GM18502 (cell line): ENCODE measurements around the gene WLS.

Source experiments
- ATAC-seq: cut with Tn5 transposase; IDR thresholded peaks from one replicate; pipeline ENCODE4 v1.9.1; 2021; ENCODE audit warnings: mild to moderate bottlenecking; ENCODE audit not compliant: unreplicated experiment, poor library complexity

The WLS gene

DNA sequence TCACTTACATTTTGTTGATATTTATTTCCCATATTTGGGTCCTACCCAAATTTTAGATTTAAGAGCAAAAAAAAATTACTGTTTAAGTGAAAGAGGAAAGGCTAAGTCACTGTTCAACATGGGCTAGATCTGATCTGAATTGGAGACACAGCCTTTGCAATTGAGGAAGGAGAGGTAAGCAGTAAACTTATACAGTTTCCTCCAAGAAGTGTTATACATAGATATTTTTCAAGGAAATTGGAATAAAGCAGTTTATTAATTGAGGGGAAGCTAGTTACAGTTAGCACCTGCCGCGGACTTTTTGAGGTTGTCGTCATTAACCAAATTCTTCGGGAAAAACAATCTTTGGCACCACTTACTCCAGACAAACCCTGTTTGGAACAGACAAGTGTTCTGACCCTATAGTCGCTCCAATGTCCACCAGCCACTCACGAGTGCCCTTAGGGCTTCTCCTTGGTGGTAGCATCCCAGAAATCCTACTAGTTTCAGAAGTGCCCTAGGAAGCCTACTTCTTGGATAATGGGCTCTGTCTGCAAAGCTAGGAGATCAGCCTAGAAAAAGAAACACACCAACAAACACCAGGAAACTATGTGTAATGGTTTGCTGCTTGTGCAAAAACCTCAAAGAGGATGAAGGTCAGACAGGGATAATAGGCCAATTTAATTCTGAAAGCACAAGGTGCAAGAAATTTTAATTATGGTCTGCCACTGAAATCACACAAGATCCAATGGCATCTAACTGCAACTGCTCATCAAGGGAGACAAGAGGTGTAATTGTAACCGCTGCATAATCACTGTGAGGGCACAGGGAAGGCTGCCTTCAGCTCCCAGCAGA is 2.5 kb downstream of the WLS start:
- no peak for ATAC-seq

DNA sequence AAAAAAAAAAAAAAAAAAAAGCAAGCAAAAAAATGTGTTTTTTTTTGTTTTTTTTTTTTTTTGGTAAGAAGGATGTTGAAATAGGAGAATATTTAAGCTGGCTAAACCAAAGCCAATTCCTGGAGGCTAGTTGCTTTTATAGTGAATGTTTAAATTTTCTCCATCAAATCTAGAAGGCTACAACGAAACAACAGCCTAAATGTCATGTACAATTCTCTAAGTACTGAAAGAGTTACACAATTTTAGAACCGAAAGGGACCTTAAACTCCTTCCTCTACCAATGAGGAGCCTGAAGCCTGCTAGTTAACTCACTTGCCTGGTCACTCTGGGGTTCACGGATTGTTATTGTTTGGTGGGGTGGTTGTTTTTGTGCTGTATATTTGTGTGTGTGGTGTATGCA is 3.5 kb downstream of the WLS start:
- ATAC-seq, result no peak

DNA sequence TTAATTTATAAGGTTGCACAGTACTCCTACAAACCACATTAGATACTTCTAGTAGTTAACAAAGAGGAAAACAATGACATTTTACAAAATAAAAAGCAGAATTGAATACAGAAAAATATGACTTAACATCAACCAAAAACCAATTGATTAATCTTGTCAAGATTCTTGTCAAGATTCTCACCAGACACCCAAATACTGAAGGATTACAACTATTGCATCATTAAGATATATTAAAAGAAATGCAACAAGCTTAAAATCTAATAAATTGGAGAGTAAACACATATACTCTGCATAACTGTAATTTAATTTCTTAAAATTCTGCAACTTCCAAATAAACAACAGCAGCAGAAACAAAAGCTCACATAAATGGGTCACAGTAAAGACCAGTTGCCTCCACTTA is 4.7 kb downstream of the WLS start:
- ATAC-seq, result no peak

DNA sequence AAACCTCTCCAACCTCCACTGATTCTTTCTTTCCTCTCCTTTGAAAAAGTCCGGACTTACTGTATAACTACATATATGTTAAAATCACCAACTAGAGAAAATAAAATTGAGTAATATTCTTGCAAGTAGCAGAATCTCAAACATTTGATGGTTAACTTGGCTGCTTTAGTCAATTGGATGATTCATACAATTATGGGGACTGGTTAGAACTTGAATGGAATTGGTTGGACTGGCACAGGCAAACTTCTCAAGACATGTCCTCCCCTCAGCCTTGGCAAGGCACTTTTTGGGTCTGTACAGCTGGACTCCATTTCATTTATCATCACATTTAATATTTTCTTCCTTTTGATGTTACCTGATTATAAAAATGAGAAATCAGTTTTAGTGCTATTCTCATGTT is 6.5 kb downstream of the WLS start:
- ATAC-seq, result no peak

DNA sequence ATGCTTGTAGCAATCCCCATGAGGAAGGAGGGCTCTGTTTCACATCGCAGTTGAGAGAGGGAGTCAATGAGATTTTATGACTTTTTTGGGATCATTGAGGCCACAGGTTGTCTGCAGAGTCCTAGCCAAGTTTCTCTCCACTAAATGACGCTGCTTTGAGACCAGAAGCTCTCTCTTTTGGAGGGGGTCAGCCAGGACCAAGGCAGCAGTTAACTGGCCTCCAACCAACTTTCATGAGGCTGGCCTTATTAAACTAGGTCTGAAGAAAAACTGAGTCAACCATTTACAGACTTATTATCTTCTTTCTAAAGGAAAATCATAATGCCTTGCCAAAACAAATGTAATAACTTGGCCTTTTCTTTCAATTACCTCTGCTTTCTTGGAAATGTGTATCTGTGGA is 8.6 kb downstream of the WLS start:
- ATAC-seq, result no peak

DNA sequence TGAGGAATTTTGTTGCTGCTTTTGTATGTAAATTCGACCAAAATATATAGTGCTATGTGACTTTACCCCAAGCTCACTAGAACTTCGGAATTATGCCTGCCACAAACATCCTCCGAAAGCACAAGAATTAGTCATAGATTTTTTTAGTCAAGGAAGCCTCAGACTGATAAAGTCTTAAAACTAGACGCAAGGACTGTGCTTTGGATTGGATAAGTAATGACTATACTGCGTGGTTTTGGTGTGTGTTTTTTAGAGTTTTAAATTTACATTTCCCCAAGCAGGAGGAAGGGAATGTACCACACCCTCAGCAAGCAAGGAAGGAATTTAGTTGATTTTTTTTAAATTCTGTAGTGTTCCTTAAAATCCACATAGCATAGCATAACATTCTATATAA is 10.3 kb downstream of the WLS start:
- no peak for ATAC-seq

DNA sequence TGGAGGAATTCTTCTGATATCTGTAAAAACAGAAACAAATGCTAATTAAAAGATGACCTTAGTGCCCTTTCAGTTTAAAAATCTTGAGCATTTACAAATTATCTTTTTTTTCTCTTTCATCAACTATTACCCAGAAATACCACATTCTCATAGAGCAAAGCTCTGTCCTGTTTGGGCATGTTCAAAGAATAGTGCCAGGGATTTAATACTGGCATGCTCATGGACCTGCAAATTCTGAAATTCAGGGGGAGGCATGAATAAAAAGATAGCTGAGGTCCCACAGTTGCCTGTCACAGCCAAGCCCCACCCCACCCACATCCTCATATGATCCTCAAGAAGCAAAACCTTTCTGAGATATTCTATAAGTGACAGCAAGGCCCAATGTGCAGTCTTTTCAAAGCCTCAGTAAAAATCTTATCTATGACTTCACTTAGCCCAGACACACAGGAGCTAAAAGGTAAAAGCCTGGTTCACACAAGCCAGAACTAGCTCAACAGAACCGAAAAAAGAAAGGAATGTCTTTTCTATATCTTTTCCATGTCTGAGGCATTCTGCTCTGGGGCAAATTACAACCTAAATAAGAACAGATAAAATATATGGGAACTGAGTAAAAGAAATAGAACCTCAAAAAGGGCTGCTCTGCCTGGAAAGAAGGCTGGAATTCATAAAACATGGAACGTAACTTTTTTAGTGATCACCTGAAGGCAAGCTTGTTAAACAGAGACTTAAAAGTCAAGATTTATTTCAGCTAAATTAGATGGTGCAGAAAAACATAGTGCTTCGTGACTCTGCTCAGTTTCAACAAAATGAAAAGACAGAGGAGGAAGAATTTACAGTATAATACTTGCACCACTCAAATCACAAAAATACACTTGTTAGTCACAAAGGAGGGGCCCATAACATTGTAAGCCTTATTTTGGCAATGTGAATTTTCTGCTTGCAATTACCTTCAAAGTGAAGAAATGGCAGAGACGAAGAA is 11.0 kb downstream of the WLS start:
- ATAC-seq, result no peak

DNA sequence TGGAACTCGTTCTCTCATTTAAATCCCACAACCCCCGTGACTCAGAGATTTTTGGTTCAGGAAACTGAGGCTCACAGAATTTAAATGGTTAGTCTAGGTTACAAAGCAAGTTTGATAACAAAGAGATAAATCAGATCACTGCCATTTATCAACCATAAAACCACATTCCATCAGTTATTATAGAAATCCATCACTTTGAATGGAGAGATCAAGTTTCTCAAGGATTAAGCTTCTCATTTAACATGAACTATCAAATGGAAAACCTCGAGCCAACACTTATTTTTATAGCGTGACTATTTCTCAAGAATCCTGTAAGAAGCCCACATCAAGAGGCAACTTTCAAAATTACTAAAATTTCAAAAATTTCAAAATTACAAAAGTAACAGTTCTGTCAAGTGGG is 11.9 kb downstream of the WLS start:
- ATAC-seq, result no peak

DNA sequence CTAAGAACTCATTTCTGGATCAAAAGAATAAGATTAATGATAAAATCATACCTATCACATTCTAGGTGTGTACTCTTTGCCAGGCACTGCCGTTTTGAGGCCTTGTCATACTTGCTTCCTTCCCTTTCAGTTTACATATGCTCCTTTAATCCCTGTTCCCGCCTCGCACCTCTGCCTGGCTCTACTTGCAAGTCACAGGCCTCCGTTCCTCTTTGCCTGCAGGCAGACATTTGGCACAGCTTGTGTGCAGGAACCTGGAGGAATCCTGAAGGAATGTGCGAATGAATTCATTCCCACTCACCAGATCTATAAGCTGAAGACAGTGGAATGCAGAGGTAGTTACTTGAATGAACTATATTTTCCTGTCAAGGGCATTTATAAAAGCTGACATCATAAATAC is 13.8 kb downstream of the WLS start:
- ATAC-seq, result no peak

DNA sequence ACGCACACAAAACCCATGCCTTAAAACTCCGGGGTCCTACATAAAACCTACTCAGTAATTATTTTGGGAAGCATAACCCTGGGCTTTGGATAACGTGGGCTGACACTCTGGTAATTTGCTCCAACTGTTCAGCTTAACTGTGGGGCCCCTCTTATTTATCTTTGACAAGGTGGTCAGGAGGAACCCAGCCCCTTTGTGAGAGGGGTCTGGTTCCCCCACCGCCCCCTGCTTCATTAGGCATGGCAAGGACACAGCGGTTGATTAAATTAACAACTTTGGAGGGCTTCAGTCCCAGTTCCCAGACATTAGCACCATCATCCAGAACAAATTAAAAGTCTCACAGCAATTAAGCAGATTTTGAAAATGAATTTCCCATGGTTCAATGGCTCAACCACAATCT is 14.7 kb downstream of the WLS start:
- no peak for ATAC-seq

DNA sequence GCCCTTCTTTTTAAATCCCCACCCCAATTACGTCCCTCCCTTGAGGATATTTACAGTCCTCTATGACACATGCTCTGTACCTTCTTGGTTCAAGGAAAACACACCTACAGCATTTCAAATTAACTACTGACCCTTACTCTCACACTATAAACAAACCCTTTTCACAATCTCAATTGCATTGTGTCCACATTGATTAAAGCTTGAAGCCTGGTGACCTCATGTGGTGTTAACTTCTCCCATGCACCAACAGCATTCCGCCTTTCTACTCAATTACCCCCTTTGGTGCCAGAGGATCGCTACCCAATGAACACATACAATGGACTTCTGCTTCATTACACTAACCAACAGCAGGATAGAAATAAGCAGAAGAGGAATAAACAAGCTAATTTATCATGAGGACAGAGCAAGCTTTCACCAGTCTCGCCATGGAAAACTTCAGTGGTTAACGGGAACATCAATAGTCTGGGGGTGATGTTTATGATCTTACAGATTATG is 15.2 kb downstream of the WLS start:
- no peak for ATAC-seq

DNA sequence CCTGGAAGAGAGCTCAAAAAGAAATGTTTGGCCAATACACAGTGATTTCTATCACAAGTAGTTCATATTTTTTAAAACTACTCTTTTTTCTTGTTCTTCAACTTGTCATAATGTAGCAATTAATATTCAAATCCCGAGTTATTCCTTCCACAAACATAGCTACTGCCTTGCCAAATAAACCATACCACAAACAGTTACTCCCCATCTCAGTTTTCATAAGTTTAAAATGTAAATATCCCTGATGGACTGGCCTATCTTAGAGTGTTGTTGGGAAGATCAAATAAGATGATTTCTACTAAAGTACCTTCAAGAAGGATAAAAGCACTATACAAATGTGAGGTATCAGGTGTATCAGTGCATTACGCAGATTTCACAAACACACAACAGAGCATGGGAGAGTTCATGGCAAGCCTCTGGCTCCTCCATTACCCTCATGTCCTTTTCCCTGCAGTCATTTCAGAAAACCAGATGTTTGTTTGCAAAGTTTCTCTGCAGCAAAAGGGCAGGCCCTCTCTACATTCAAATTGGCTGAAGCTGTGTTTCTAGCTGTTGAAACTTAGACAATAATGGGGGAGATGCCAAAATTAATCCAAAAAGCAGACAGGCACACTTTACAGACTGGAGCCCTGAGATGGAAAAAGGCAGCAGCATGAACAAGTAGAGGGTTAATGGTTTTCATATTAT is 16.1 kb downstream of the WLS start:
- ATAC-seq, result no peak

DNA sequence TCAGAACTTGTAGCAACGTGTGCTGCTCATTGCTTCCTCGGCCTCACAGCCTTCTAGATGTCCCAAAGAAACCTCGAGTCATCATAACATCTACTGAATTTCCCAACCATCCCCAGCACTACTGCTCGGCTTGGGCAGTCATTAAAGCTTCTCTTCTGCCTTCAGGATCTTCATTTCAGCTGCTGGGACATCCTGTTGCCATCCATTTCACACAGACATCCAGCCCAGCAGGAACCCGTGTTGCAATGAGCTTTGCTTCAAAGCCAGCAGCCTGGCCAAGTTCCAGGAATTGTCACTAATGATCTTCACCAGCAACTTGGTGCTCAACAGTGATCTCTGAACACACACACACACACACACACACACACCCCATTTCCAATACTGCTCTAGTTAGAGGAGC is 18.5 kb downstream of the WLS start:
- ATAC-seq, result no peak

DNA sequence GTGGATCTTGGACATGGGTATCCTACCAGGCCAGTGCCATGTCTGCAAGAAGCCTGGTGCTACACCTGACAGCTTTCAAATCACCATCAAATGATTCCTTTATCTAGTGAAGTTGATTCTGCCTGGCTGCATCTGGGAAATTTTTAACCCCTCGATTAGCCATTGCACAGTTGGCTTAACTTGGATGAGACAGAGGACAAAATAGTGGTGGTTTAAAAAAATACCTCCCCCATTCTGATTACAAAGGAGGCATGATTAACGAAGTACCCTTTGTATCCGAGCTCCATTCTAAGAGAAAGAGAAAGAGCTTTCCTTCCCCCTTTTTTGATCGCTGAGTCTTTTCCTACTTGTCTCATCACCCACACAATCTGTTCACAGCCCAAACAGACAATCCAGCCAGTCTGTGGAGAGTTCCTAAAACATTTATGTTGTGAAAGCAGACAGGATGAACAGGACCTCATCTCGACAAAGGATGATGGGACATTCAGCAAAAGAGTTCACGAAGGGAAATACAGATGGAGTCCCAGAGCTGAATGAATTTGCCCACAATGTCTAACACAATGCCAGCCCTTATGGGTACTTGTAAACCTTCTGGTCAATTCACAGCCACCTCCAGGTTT is 20.5 kb downstream of the WLS start:
- no peak for ATAC-seq

DNA sequence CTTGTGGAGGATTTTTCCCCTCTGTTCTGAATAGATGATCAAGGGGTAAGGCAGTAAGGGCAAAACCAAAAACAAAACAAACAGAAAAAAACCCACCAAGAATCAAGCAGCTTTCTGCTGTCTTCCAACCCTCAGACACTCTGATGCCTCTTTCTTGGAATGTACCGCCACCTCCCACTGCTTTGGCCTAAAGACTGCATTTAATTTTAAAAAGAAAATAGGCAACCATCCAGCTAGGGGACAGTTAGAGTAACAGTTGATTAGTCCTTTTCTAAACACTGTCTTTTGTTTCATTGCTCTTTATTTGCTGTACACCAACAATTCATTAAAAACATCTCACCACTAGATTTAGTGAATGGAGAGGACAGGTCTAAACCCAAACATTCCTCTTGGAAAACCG is 21.5 kb downstream of the WLS start:
- ATAC-seq, result no peak

DNA sequence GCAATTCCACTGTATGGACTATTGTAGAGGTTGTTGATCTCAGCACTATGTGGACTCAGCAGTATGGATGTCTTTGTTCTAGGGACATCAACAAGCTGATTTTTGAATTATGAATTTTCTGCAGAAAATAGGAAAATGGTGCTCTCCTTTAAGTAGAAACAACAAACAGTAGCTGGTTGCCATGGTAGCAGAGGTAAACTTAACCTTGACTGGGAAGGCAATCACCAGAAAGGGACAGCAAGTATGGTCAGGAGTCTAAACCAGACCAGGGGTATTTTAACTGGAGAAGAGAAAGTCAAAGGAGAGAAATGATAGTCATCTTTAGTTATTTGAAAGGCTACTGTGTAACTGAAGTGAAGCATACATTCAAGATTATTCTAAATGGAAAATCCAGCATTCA is 22.3 kb downstream of the WLS start:
- no peak for ATAC-seq

DNA sequence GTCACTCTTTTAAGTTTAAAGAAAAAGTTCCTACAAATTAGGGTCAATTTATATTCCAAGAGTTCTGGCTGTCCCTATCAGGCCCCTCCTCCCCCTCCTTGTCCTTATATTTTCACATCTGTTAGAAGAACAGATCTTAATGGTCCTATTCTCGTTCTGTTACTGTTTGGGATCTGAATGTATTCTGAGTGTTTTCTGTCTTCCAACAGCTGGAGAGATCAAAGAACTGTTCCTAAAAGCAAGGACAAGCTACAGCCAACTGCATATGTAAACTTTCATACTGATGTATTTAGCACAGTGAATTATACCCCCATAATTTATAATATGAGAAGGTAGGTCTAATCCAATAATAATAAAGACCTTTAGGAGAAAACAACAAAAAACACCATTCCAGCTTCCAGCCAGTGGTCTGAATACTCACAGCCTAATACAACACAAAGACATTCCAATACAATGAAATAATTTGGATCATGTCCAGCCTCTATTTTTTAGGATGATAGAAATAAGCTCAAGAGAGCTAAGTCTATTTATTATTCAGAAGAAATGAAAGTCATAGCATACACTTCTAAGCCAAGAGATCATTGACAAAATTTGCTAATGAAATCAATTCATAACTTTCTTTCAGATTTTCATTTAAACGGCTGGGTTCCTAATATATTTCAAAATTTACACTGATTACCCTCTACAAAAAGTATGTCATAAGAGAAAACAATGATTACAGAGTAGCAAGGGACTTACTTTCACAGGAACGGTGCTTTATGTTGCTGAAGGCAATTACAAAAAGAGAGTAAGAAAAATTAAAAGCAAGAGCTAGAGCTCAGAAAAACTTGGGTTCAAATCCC is 25.3 kb downstream of the WLS start:
- no peak for ATAC-seq

DNA sequence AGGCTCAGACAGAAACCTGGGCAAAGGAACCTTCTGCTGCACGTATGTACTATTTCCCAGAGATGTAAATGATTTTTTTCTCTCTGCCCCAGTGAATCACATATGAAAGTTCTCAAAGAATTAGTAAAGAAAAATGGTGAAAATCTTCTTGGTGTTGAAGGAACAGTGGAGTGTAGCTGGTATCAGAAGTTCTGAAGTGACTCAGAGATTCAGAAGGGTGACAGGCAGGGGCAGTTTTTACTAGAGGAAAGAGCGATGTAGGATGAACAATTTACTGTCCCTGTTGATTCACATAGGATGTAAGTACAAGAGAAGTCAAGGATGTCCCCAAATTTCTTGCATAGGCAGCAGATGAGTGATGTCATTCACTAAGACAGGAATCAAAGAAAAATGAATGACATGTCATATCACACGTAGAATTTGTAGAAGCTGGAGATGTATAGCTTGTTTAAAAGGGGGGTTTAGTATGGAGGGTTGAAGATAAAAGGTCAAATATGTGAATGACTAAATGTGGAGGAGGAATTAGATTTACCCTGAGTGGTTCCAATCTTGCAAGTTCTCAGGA is 26.4 kb downstream of the WLS start:
- ATAC-seq, result no peak

DNA sequence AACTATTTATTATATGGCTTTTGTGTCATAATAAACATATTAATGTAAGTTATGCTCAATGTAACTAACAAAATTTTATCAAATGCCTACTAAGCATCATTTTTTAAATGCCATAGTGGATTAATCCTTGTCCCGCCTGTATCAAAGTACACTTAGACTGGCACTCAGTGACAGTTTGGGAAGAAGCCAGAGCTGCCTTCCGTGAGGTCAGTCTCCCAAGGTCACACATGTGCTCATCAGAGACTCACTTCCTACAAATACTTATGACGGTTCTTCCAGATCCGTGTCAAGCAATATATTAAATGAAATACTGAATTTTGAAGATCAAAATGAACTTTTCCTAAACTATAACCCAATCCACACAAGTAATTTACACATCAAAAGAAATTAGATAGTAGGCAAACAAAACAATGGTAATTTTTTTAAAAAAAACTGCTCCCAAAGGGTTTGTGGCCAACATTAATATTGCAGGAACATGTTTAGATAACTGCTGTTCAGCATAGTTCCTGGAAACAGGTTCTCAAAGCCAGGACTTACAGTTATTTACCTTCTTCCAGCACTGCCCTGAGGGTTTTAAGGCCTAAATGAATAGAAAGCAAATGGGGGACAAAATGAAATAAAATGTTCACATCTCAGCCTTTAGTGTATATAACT is 27.2 kb downstream of the WLS start:
- ATAC-seq, result no peak
